ENCODE data around the gene PLA2G4A. TPM values are rescaled to one million over a fixed set of nuclear protein-coding genes. Genes with fewer than 3 reads are reported as not detected.

Gene PLA2G4A
- total and polyA plus RNA-seq, 2 donors (not counting 3 experiments of a cell fraction or from before 2014, with no cell fraction given), result 8.2 to 13.3 TPM

GRCh38 chr1:186848509-186849130, 19.9 kb downstream of the PLA2G4A start:
- CTCF ChIA-PET, result interaction anchor here (1.5 kb wide), 1 partner anchor 10 kb away, joined by 3 read pairs; no protein-coding TSS in a partner anchor
- H3K9me3 ChIP-seq (replicated peaks; ENCODE audit: control insufficient read depth, insufficient read depth, low read length), result no peaks in the 10 kb centered on the region
- no peak overlapping the region for H3K4me2 ChIP-seq (ENCODE audit: insufficient read depth, low read length)
- POLR2A ChIA-PET, result no interaction called here
- H3K9me1 ChIP-seq (replicated peaks; ENCODE audit: control insufficient read depth, extremely low read depth, insufficient read depth, low read length), result no peaks in the 10 kb centered on the region
- H3K36me3 ChIP-seq (ENCODE audit: control insufficient read depth in 2 of 2, extremely low read depth in 1 of 2, insufficient read depth in 2 of 2, low read length in 2 of 2), result no peaks in the 10 kb centered on the region
- peaks cover under 1% of the 10 kb centered on the region for H3K4me1 ChIP-seq (ENCODE audit: control insufficient read depth, extremely low read depth, insufficient read depth, low read length)
- no peaks in the 10 kb centered on the region for H3K27me3 ChIP-seq (ENCODE audit: control insufficient read depth in 2 of 2, insufficient read depth in 2 of 2, low read length in 2 of 2)
- no peak overlapping the region for H2AFZ ChIP-seq (ENCODE audit: low read depth, low read length)
- no TSS peak for BruUV-seq (replicated peaks)
- H3K27ac ChIP-seq (ENCODE audit: insufficient read depth, low read depth, low read length), result no peak overlapping the region
- H3K4me3 ChIP-seq (replicated peaks in 1 of 3; ENCODE audit: insufficient read depth in 1 of 3, low read depth in 1 of 3, low read length in 3 of 3), result no peak overlapping the region
- TF ChIP-seq MYC (IDR thresholded peaks at IDR 0.05; ENCODE audit: low read depth, low read length), result no peak
- no peak for TF ChIP-seq FOS (IDR thresholded peaks at IDR 0.05; ENCODE audit: borderline replicate concordance, insufficient read depth, low read length)
- TF ChIP-seq JUN (IDR thresholded peaks at IDR 0.05; ENCODE audit: borderline replicate concordance, insufficient read depth, insufficient read length, low read depth), result no peak
- no peak for TF ChIP-seq EZH2 (IDR thresholded peaks at IDR 0.05; ENCODE audit: borderline replicate concordance, low read depth, low read length, severe bottlenecking)
- no peak for TF ChIP-seq POLR2A (IDR thresholded peaks at IDR 0.05; ENCODE audit: low read depth, low read length)
- no peaks in the 10 kb centered on the region for H4K20me1 ChIP-seq (replicated peaks; ENCODE audit: control insufficient read depth, extremely low read depth, insufficient read depth, low read length)
- H3K9ac ChIP-seq (replicated peaks; ENCODE audit: extremely low read depth, insufficient read depth, low read length), result no peak overlapping the region
- DNase-seq (ENCODE audit: low read depth, low spot score), result no peak
- no peaks in the 10 kb centered on the region for H3K79me2 ChIP-seq (ENCODE audit: control insufficient read depth, insufficient read depth, low read length)
- intact Hi-C loops (cut with micrococcal nuclease) (no loop called here), dilution Hi-C loops (cut with MboI; ENCODE audit: extremely low pct_ligation_motif_present, low sequenced_read_pairs) (no loop called here)
- no peak for FAIRE-seq

GRCh38 chr1:186849271-186849671, 20.5 kb downstream of the PLA2G4A start:
- DNase-seq (ENCODE audit: low read depth, low spot score), result no peak
- Histone ChIP-seq H3K9me3 (replicated peaks; ENCODE audit: control insufficient read depth, insufficient read depth, low read length) (no peaks in the 10 kb centered on the region), H2AFZ (ENCODE audit: low read depth, low read length) (no peak overlapping the region), H3K27ac (ENCODE audit: insufficient read depth, low read depth, low read length) (no peak overlapping the region), H3K27me3 (ENCODE audit: control insufficient read depth in 2 of 2, insufficient read depth in 2 of 2, low read length in 2 of 2) (no peaks in the 10 kb centered on the region), H3K4me3 (replicated peaks in 1 of 3; ENCODE audit: insufficient read depth in 1 of 3, low read depth in 1 of 3, low read length in 3 of 3) (no peak overlapping the region), H3K9me1 (replicated peaks; ENCODE audit: control insufficient read depth, extremely low read depth, insufficient read depth, low read length) (no peaks in the 10 kb centered on the region), H3K79me2 (ENCODE audit: control insufficient read depth, insufficient read depth, low read length) (no peaks in the 10 kb centered on the region), H3K4me1 (ENCODE audit: control insufficient read depth, extremely low read depth, insufficient read depth, low read length) (peaks cover 7% of the 10 kb centered on the region), H4K20me1 (replicated peaks; ENCODE audit: control insufficient read depth, extremely low read depth, insufficient read depth, low read length) (no peaks in the 10 kb centered on the region), H3K4me2 (ENCODE audit: insufficient read depth, low read length) (no peak overlapping the region), H3K9ac (replicated peaks; ENCODE audit: extremely low read depth, insufficient read depth, low read length) (no peak overlapping the region), H3K36me3 (ENCODE audit: control insufficient read depth in 2 of 2, extremely low read depth in 1 of 2, insufficient read depth in 2 of 2, low read length in 2 of 2) (no peaks in the 10 kb centered on the region)
- no TSS peak for BruUV-seq (replicated peaks)
- dilution Hi-C loops (cut with MboI; ENCODE audit: extremely low pct_ligation_motif_present, low sequenced_read_pairs) (no loop called here), intact Hi-C loops (cut with micrococcal nuclease) (no loop called here)
- FAIRE-seq, result no peak
- ChIA-PET POLR2A (no interaction called here), CTCF (interaction anchor here (0.8 kb wide), 1 partner anchor 10 kb away, joined by 5 read pairs; no protein-coding TSS in a partner anchor)
- no peak for TF ChIP-seq GATA2 (IDR thresholded peaks at IDR 0.05; ENCODE audit: insufficient read depth, insufficient read length, low read depth, low read length)
- no peak for TF ChIP-seq CTCF (IDR thresholded peaks at IDR 0.05; ENCODE audit: extremely low read depth in 1 of 2, insufficient read depth in 1 of 2, low read depth in 1 of 2, low read length in 2 of 2)
- TF ChIP-seq MYC (IDR thresholded peaks at IDR 0.05; ENCODE audit: low read depth, low read length), result no peak
- TF ChIP-seq POLR2AphosphoS5 (IDR thresholded peaks at IDR 0.05; ENCODE audit: insufficient read depth, low read depth, low read length), result no peak
- TF ChIP-seq EZH2 (IDR thresholded peaks at IDR 0.05; ENCODE audit: borderline replicate concordance, low read depth, low read length, severe bottlenecking), result no peak
- no peak for TF ChIP-seq MAX (IDR thresholded peaks at IDR 0.05; ENCODE audit: insufficient read depth, insufficient read length)
